Endothelial cell of umbilical vein (primary cell): ENCODE measurements around the gene MAPK11. TPM values are rescaled to one million over a fixed set of nuclear protein-coding genes. Genes with fewer than 3 reads are reported as not detected.
A peak's percentile ranks its signal among the peaks of the same experiment; 100 is the strongest.

Experiments used
- BruUV-seq: library from RNA; stranded (reverse); fragments of 400-500 nt; replicated peaks from 2 replicates; lab custom pipeline; 2021; lab: Mats Ljungman, UMichigan
- CTCF ChIA-PET: fragments of 300-600, 350-600 bp; sonication (Branson Sonifier 250); formaldehyde crosslinking; loops from one replicate; lab custom pipeline; 2021; ENCODE audit warnings: antibody characterized with exemption, inconsistent platforms; lab: Charles Lee
- POLR2A ChIA-PET: fragments of 300-600, 350-600 bp; sonication (Branson Sonifier 250); formaldehyde crosslinking; loops from one replicate; lab custom pipeline; 2021; ENCODE audit warnings: antibody characterized with exemption, inconsistent platforms; lab: Charles Lee
- DNase-seq: peaks from one replicate; pipeline ENCODE4 v3.0.0-alpha.2; 2011; ENCODE audit warnings: low read depth, low spot score
- FAIRE-seq: peaks from 2 replicates; lab custom pipeline; 2011; peaks lifted over from hg19 to GRCh38; lab: Jason Lieb, UNC
- H2AFZ ChIP-seq: 2 replicates; pipeline ENCODE4 v1.6.0; 2012; ENCODE audit warnings: low read depth, low read length, control low read depth, inconsistent platforms
- H3K27ac ChIP-seq: 2 replicates; pipeline ENCODE4 v1.5.1; 2011; ENCODE audit warnings: low read depth, mild to moderate bottlenecking, control low read depth, low read length, moderate library complexity; ENCODE audit not compliant: insufficient read depth
- H3K27me3 ChIP-seq, 2 experiments: 2 replicates each; pipeline versions ENCODE4 v1.6.0 to v1.6.1; 2011; ENCODE audit warnings: low read length in 2 of 2, mixed read lengths in 1 of 2; ENCODE audit not compliant: control insufficient read depth in 2 of 2, insufficient read depth in 2 of 2
- H3K36me3 ChIP-seq, 2 experiments: 2 replicates in 1 of 2; 3 replicates in 1 of 2; pipeline ENCODE4 v1.5.1; 2011; ENCODE audit warnings: low read length in 2 of 2, mild to moderate bottlenecking in 1 of 2, moderate library complexity in 1 of 2; ENCODE audit not compliant: control insufficient read depth in 2 of 2, insufficient read depth in 2 of 2; ENCODE audit errors: extremely low read depth in 1 of 2
- H3K4me1 ChIP-seq: 3 replicates; pipeline ENCODE4 v1.5.1; 2011; ENCODE audit warnings: mild to moderate bottlenecking, low read length; ENCODE audit not compliant: control insufficient read depth, insufficient read depth; ENCODE audit errors: extremely low read depth
- H3K4me2 ChIP-seq: 2 replicates; pipeline ENCODE4 v1.6.1; 2011; ENCODE audit warnings: low read length, control low read depth, mixed read lengths; ENCODE audit not compliant: insufficient read depth
- H3K4me3 ChIP-seq, 3 experiments: fragments of 200-600 bp in 1 of 3; sonication (generic), shearing (Covaris generic) in 1 of 3; replicated peaks in 1 of 3; 2 replicates each; pipeline ENCODE4 v1.5.1; 2011 to 2016; ENCODE audit warnings: control low read depth in 3 of 3, low read length in 3 of 3, mild to moderate bottlenecking in 2 of 3, inconsistent platforms in 1 of 3, low read depth in 1 of 3, moderate library complexity in 1 of 3; ENCODE audit not compliant: insufficient read depth in 1 of 3
- H3K79me2 ChIP-seq: 2 replicates; pipeline ENCODE4 v1.6.0; 2012; ENCODE audit warnings: low read length, inconsistent platforms; ENCODE audit not compliant: control insufficient read depth, insufficient read depth
- H3K9ac ChIP-seq: replicated peaks from 2 replicates; pipeline ENCODE3; 2011; ENCODE audit warnings: low read length, control low read depth; ENCODE audit not compliant: insufficient read depth; ENCODE audit errors: extremely low read depth
- H3K9me1 ChIP-seq: replicated peaks from 3 replicates; pipeline ENCODE4 v1.6.0; 2011; ENCODE audit warnings: mild to moderate bottlenecking, low read length; ENCODE audit not compliant: control insufficient read depth, insufficient read depth; ENCODE audit errors: extremely low read depth
- H3K9me3 ChIP-seq: replicated peaks from 2 replicates; pipeline ENCODE4 v1.5.1; 2012; ENCODE audit warnings: low read length, inconsistent platforms; ENCODE audit not compliant: control insufficient read depth, insufficient read depth
- H4K20me1 ChIP-seq: replicated peaks from 2 replicates; pipeline ENCODE3; 2011; ENCODE audit warnings: mild to moderate bottlenecking, low read length; ENCODE audit not compliant: control insufficient read depth, insufficient read depth; ENCODE audit errors: extremely low read depth
- EZH2 ChIP-seq: IDR thresholded peaks from 2 replicates; pipeline ENCODE4 v1.6.1; 2012; ENCODE audit warnings: borderline replicate concordance, low read depth, mild to moderate bottlenecking, moderate library complexity, low read length, inconsistent platforms; ENCODE audit not compliant: severe bottlenecking
- FOS ChIP-seq: IDR thresholded peaks from 2 replicates; pipeline ENCODE4 v1.6.1; 2011; ENCODE audit warnings: mild to moderate bottlenecking, low read length, moderate library complexity, borderline replicate concordance; ENCODE audit not compliant: insufficient read depth
- GATA2 ChIP-seq: IDR thresholded peaks from 2 replicates; pipeline ENCODE4 v1.7.0; 2011; ENCODE audit warnings: low read depth, mild to moderate bottlenecking, moderate library complexity, mixed read lengths, low read length; ENCODE audit not compliant: insufficient read length, insufficient read depth
- JUN ChIP-seq: IDR thresholded peaks from 2 replicates; pipeline ENCODE4 v1.6.1; 2011; ENCODE audit warnings: borderline replicate concordance, low read depth; ENCODE audit not compliant: insufficient read length, insufficient read depth
- MYC ChIP-seq: IDR thresholded peaks from one replicate; pipeline ENCODE4 v1.6.1; 2011; ENCODE audit warnings: mild to moderate bottlenecking, low read depth, low read length
- POLR2A ChIP-seq: IDR thresholded peaks from 2 replicates; pipeline ENCODE4 v1.6.1; 2012; ENCODE audit warnings: low read depth, mild to moderate bottlenecking, control low read depth, low read length
- POLR2AphosphoS5 ChIP-seq: IDR thresholded peaks from 2 replicates; pipeline ENCODE4 v1.6.1; 2012; ENCODE audit warnings: low read depth, mild to moderate bottlenecking, control low read depth, low read length, moderate library complexity; ENCODE audit not compliant: insufficient read depth
- dilution Hi-C: fragments of 300-500 bp; cut with MboI; formaldehyde crosslinking; loops from one replicate; pipeline ENCODE4 v1.15.0; 2019; ENCODE audit warnings: low sequenced_read_pairs; ENCODE audit not compliant: extremely low pct_ligation_motif_present
- intact Hi-C: fragments of 100-400 bp; cut with micrococcal nuclease; formaldehyde crosslinking; loops from one replicate; pipeline ENCODE4 v1.10.0; 2022
- polyA plus RNA-seq, 4 experiments: library from polyadenylated mRNA; depleted of rRNA in 3 of 4; stranded (reverse) in 3 of 4; unstranded in 1 of 4; fragments of >200 nt; gene quantifications; 2 replicates each; pipeline versions ENCODE4 v1.2.1 to v1.2.3, GENCODE V29; 2011 to 2012; ENCODE audit warnings: missing spikeins in 1 of 4
- total RNA-seq: library from RNA; stranded (reverse); gene quantifications from 2 replicates; pipeline ENCODE4 v1.2.3, GENCODE V29; 2021
- TF ChIP-seq, protein P1 (sequence below), 2 donors: IDR thresholded peaks; 1 replicate in 1 of 2; 2 replicates in 1 of 2; pipeline ENCODE4 v1.5.1; 2011; ENCODE audit warnings: low read length in 2 of 2, mild to moderate bottlenecking in 2 of 2, moderate library complexity in 2 of 2, control low read depth in 1 of 2, inconsistent platforms in 1 of 2, low read depth in 1 of 2; ENCODE audit not compliant: insufficient read depth in 1 of 2; ENCODE audit errors: extremely low read depth in 1 of 2
- TF ChIP-seq, protein P2 (sequence below): IDR thresholded peaks from 2 replicates; pipeline ENCODE4 v1.6.1; 2011; ENCODE audit not compliant: insufficient read depth, insufficient read length

Gene MAPK11
- total and polyA plus RNA-seq, 2 donors (not counting 3 experiments of a cell fraction or from before 2014, with no cell fraction given), result 22.8 to 26.3 TPM

DNA sequence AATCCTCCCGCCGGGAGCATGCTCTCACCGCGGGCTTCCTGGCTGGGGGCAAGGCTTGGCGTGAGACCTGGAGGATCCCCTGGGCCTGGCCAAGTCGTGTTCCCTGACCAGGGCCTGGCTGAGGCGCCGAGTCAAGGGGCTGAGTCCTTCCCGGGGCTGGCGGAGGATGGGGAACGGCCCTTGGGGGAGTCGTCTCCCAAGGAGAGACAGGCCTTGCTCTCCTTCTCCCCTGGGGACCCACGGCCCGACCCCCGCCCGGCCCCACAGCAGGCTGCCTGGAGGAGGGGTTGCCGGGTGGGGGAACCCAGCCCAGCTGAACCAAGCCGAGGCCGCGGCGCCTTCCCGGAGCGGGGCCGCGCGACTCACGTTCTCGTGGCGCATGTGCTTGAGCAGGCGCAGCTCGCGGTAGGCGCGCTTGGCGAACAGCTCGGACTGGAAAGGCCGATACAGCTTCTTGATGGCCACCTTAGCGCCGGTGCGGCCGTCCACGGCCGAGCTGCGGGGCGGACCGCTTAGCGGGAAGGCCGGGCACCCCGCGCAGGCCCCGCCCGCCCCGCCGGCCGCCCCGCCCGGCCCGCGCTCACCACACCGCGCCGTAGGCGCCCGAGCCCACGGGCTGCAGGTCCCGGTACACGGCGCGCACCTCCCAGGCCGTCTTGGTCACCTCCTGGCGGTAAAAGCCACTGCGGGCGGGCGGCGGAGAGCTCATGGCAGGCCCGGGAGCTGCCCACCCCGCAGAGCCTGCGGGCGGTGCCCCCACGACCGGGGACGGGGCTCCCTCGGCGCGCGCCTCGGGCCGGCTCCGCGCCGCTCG, 9.2 kb downstream of the MAPK11 start:
- Histone ChIP-seq H2AFZ (peak overlapping the region; percentile 76), H3K79me2 (peaks cover 22% of the 10 kb centered on the region), H3K4me1 (peaks cover 11% of the 10 kb centered on the region), H3K4me3 (peak overlapping the region; percentile 23 to 69 (median 49)), H3K4me2 (peak overlapping the region; percentile 85), H3K27ac (peak overlapping the region; percentile 22), H3K27me3 (no peaks in the 10 kb centered on the region), H3K9me1 (no peaks in the 10 kb centered on the region), H4K20me1 (no peaks in the 10 kb centered on the region), H3K36me3 (peaks cover 0 to 19% of the 10 kb centered on the region in 2 experiments), H3K9ac (peak overlapping the region; percentile 67), H3K9me3 (no peaks in the 10 kb centered on the region)
- intact Hi-C loops (loop anchor here (1.0 kb wide), 1 partner anchor 9 kb away; the partner anchor contains the start of gene MAPK11), dilution Hi-C loops (no loop called here)
- TF ChIP-seq EZH2 (no peak), GATA2 (no peak), JUN (no peak), POLR2AphosphoS5 (no peak), POLR2A (no peak), FOS (no peak), MYC (no peak)
- TF ChIP-seq, protein P1, sequence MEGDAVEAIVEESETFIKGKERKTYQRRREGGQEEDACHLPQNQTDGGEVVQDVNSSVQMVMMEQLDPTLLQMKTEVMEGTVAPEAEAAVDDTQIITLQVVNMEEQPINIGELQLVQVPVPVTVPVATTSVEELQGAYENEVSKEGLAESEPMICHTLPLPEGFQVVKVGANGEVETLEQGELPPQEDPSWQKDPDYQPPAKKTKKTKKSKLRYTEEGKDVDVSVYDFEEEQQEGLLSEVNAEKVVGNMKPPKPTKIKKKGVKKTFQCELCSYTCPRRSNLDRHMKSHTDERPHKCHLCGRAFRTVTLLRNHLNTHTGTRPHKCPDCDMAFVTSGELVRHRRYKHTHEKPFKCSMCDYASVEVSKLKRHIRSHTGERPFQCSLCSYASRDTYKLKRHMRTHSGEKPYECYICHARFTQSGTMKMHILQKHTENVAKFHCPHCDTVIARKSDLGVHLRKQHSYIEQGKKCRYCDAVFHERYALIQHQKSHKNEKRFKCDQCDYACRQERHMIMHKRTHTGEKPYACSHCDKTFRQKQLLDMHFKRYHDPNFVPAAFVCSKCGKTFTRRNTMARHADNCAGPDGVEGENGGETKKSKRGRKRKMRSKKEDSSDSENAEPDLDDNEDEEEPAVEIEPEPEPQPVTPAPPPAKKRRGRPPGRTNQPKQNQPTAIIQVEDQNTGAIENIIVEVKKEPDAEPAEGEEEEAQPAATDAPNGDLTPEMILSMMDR (IDR thresholded peaks at IDR 0.05; ENCODE audit: extremely low read depth in 1 of 2, insufficient read depth in 1 of 2, low read depth in 1 of 2, low read length in 2 of 2), result no peak
- TF ChIP-seq, protein P2, sequence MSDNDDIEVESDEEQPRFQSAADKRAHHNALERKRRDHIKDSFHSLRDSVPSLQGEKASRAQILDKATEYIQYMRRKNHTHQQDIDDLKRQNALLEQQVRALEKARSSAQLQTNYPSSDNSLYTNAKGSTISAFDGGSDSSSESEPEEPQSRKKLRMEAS, result no peak
- peak; percentile 54 for DNase-seq
- CTCF ChIA-PET, result interaction anchor here (0.7 to 4.9 kb wide), 5 partner anchors 9 to 81 kb away, joined by 3 to 41 read pairs (median 9); partner anchors contain the start of genes HDAC10 and MAPK11
- POLR2A ChIA-PET, result interaction anchor here (1.3 kb wide), 1 partner anchor 11 kb away, joined by 3 read pairs; no protein-coding TSS in a partner anchor
- no TSS peak for BruUV-seq
- peak; percentile 59 for FAIRE-seq
